ENCODE measurements around the gene LAMB3. TPM values are rescaled to one million over a fixed set of nuclear protein-coding genes. Genes with fewer than 3 reads are reported as not detected.

Gene LAMB3
- total and polyA plus RNA-seq, 12 donors, result 1.6 to 6.0 (median 3.7) TPM

- H3K9me3 ChIP-seq, result no peaks in the 10 kb centered on the region
- no peak for ATAC-seq
- H3K4me3 ChIP-seq, result no peak overlapping the region
- no peak for TF ChIP-seq CTCF (IDR thresholded peaks at IDR 0.05)
- H3K4me1 ChIP-seq, result peaks cover 36 to 97% (median 78%) of the 10 kb centered on the region in 9 donors
- H3K27me3 ChIP-seq, result no peaks in the 10 kb centered on the region
- intact Hi-C loops (cut with DNase I), result loop anchor here in 2 of 10 donors (5.0 to 10.0 kb wide), 3 partner anchors 40 to 100 kb away; no protein-coding TSS in a partner anchor
- no peak for DNase-seq
- H3K36me3 ChIP-seq, result no peaks in the 10 kb centered on the region
- H3K27ac ChIP-seq, result peak overlapping the region in 8 of 10 donors; percentile 24 to 97 (median 50)
- WGBS, 2 donors, result 55 to 64% methylated on average over 4 of the region's 4 CpGs
Measured at GRCh38 chr1:209647156-209647555, 5.1 kb downstream of the LAMB3 start.

GRCh38 chr1:209646558-209646957 is 5.7 kb downstream of the LAMB3 start:
- Histone ChIP-seq H3K36me3 (no peaks in the 10 kb centered on the region), H3K27me3 (no peaks in the 10 kb centered on the region), H3K9me3 (no peaks in the 10 kb centered on the region), H3K4me1 (peaks cover 37 to 100% (median 84%) of the 10 kb centered on the region in 9 donors), H3K4me3 (no peak overlapping the region), H3K27ac (peak overlapping the region in 9 of 10 donors; percentile 53 to 98 (median 90))
- no peak for DNase-seq
- TF ChIP-seq CTCF (IDR thresholded peaks at IDR 0.05), result peak in 3 of 9 donors; percentile 12 to 27 (median 21)
- WGBS, 2 donors, result 90 to 92% methylated on average over 5 of the region's 5 CpGs
- no peak for ATAC-seq
- intact Hi-C loops (cut with DNase I), result loop anchor here in 2 of 10 donors (5.0 to 10.0 kb wide), 3 partner anchors 41 to 101 kb away; no protein-coding TSS in a partner anchor

GRCh38 chr1:209645574-209646452 is 6.4 kb downstream of the LAMB3 start:
- 40 to 47% methylated on average over 16 of the region's 16 CpGs for WGBS, 2 donors
- H3K9me3 ChIP-seq, result no peaks in the 10 kb centered on the region
- H3K4me3 ChIP-seq, result no peak overlapping the region
- TF ChIP-seq CTCF (IDR thresholded peaks at IDR 0.05), result no peak
- H3K36me3 ChIP-seq, result no peaks in the 10 kb centered on the region
- ATAC-seq (peak in 4 of 8 donors; percentile 19 to 27 (median 26)), DNase-seq (no peak)
- peak overlapping the region in 9 of 10 donors; percentile 53 to 98 (median 90) for H3K27ac ChIP-seq
- H3K27me3 ChIP-seq, result no peaks in the 10 kb centered on the region
- H3K4me1 ChIP-seq, result peaks cover 40 to 100% (median 91%) of the 10 kb centered on the region in 9 donors
- intact Hi-C loops (cut with DNase I), result loop anchor here in 2 of 10 donors (5.0 to 10.0 kb wide), 3 partner anchors 41 to 101 kb away; no protein-coding TSS in a partner anchor

GRCh38 chr1:209643285-209644020 is 8.8 kb downstream of the LAMB3 start:
- Histone ChIP-seq H3K27me3 (no peaks in the 10 kb centered on the region), H3K4me3 (no peak overlapping the region), H3K36me3 (no peaks in the 10 kb centered on the region), H3K27ac (peak overlapping the region; percentile 5 to 98 (median 88)), H3K9me3 (no peaks in the 10 kb centered on the region), H3K4me1 (peaks cover 36 to 79% (median 75%) of the 10 kb centered on the region in 9 donors)
- peak; percentile 44 to 86 (median 78) for ATAC-seq
- peak in 3 of 9 donors; percentile 25 to 39 (median 37) for TF ChIP-seq CTCF (IDR thresholded peaks at IDR 0.05)
- intact Hi-C loops (cut with DNase I), result loop anchor here in 7 of 10 donors (2.0 to 10.0 kb wide), 6 partner anchors 31 to 104 kb away; partner anchors contain the start of gene G0S2 (in 6 of the 7)
- 0 to 7% methylated on average over 2 of the region's 2 CpGs for WGBS, 2 donors
- DNase-seq, result peak; percentile 71 to 88

All from heart right ventricle (tissue), 16 donors.